HG02981 (cell line): ENCODE results near the gene MEIS1.

Source experiments
- ATAC-seq: cut with Tn5 transposase; IDR thresholded peaks from one replicate; pipeline ENCODE4 v1.9.1; 2021; ENCODE audit warnings: mild to moderate bottlenecking, moderate library complexity; ENCODE audit not compliant: unreplicated experiment

MEIS1 gene

DNA sequence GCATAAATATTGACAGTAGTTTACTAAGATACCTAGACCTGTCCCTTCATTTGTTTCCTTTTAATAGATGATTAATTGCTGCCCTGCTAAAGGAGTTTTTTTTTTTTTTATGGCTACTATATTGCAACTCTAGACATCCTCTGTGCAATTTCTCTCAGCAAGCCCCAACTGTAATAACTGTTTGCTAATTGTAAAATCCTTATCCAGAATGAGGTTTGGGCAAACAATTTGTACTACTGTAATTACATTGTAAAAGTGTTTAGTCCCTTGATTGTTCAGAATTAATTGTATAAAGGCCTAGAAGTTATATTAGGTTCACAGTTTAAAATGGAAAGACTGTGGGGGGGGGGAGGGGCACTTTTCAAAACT lies 3.7 kb upstream of the MEIS1 start:
- no peak for ATAC-seq

DNA sequence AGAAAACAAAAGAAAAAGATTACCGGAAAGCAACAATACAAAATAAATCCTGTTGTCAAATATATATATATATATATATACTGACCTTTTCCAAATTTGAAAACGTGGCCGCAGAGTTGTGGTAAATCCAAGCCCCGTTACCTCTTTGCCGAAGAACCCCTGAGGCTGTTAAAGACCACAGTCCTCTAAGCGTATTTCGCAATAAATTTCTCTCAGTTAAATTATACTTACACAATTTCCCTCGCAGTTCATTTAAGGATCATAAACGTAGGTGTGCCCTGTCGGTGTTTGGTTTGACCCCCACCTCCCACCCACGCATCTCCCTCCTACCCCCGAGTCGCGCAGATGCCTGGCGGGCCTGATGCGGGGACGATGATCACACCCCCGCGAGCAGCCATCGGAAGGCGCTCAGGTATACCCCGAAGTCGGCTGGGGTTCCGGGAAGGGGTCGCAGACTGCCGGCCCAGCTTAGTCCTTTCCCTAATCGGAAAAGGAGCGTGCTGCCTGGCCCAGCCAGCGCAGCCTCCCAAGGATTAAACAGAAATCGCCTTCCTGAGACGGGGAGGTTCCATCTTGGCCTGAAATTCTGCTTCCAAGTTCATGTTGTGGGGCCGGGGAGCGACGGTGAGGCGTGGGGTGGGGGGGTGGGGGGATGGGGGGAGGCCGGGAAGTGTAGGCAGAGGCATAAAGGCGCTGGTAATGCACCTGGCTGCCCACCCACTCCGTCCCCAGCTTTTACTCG lies 2.9 kb upstream of the MEIS1 start:
- ATAC-seq = no peak

DNA sequence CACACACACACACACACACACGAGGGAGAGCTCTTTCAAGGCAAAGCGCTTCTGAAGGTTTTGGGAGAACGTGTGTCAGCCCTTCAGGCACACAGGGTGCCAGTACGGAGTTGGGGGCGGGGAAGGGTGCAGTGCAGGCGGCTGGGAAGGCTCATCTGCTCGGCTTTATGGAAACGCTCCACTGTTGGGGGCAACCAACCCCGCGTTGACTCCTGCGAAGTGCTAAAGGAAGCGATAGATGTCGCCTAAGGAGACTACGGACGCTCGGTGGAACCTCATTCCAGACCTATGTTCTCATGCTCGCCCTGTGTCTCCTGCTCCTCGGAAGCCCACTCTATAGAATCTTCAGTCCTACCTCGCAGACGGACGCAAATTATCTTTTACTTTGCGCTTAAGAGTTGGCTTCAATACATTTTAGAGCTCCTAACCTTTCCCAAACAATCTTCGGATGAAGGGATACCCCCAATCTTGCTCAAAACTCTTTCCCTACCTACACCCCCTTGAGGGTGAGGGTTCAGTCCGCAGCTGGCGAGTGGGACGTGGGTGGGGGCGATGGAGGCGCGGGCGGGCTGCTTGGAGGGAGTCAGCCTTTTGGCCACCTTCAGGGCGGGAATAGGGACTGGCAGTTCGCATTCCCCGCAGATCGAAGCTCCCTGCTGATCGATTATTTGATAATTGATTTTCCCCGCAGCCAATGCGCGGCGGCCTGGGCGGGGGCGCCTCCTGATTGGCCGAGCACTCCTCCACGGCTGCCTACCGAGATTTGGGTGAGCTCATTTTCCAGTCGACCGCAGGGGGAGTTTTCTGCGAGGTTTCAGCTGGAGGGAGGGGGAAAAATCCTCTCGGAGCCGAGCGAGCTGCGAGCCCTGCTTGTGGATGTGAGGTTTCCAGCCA lies 1.9 kb upstream of the MEIS1 start:
- no peak for ATAC-seq

DNA sequence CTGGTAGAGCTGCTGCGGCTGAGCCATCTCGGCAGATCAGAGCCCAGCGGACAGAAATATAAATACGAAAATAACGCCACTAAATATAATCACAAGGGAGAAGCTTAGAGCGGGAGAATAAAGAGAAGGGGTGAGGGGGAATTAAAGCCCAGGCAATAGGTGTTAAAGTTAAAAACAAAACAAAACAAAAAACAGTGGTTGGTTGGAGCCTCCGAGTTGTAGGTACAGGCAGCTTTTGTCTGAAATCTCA lies 1.3 kb upstream of the MEIS1 start:
- ATAC-seq = no peak

DNA sequence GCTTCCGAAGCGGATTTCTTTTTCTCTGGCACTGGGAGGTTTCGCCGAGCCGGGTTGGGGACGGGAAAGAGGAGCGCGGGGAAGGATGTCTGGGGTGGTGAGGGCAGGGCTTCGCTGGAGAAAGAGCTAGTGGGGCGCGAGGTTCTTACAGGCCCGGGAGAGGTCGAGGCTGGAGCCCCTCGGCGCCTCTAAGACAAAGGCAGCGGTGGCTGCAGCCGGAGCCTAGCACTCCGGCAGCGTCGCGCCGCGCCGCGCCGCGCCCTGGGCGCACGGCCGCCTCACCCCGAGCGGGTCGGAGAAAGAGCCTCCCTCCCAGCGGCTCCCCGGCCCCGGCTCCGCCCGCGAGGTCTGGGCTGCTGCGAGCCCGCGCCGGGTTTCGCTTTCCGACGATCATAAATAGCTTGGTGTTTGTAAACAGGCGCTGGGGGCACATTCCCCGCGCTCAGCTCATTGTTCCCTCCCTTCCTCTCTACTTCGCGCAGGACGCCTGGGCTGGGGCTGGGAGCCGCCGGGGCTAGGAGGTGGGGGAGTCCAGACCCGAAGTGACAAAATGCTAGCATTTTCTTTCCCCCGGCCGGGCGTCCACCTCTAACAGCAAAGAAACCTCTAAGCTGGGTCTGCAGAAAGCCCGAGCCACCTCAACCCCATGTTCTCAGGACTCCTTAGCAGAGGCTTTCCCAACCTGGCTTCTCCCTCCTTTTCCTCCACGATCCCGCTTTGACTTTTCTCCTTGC lies 813 bp upstream of the MEIS1 start:
- peak; percentile 41 for ATAC-seq

DNA sequence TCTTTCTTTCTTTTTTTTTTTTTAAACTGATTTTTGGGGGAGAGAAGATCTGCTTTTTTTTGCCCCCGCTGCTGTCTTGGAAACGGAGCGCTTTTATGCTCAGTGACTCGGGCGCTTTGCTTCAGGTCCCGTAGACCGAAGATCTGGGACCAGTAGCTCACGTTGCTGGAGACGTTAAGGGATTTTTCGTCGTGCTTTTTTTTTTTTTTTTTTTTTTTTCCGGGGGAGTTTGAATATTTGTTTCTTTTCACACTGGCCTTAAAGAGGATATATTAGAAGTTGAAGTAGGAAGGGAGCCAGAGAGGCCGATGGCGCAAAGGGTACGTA lies 587 bp downstream of the MEIS1 start:
- no peak for ATAC-seq

DNA sequence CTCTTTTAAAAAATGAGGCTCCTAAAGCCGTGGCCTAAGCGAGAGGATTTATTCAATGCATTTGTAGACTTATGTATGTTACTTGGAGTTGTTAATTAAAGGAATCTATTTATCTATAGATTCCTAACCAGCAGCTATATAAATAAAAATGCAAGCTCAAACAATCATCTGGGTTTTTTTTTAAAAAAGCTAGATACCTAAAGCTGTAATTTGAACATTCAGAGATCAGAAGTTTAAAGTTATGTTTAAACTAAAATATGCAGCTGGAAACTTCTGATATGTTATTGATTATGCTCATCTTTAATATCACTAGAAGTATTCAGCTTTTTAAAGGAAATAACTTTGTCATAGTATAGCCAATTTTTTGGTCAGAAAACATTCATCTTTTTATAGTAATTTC lies 1.0 kb downstream of the MEIS1 start:
- no peak for ATAC-seq

DNA sequence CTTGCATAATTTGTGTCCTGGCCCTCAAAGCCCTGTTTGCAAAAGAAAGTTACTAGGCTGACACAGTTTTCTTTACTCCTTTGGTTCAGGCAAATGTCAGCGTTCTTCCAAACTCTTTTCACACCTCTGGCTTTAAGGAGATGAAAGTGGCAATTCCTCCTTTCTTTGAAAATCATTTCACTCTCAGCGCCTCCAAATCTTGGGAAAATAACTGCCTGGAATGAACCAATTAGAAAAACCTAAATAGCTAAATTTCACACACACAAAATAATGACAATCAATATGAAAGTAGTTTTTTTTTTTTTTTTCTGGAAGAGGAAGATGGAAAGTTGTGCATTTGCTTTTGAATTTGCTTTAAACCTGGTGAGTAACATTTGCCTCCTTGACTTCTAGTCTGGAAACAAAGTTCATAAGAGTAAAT lies 1.7 kb downstream of the MEIS1 start:
- ATAC-seq = no peak

DNA sequence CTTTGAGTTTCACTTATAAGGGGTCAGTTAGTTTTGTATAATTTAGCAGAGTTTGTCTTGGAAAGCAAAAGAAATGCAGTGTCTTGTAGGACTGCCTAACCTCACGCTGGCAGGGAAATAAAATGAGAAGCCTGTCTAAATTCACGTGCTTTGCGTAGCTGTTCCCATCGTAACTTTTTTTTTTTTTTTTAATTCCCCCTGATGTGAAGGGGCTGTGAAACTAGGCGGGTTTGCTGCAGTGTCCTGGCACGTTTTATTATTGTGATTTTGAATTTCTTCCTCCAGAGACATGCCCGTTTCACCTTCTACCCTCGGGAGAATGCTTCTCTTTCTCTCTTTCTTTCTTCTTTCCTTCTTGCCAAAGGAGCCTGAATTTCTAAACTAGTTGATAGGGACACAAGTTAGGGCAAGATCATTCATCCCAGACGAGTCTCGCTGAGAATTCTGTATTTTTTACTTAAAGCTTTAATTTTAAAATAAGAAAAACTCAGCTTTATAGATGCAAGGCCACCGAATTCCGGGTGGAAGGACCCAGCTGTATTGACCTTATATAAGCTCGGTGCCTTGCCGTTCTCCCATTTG lies 2.3 kb downstream of the MEIS1 start:
- ATAC-seq = no peak

DNA sequence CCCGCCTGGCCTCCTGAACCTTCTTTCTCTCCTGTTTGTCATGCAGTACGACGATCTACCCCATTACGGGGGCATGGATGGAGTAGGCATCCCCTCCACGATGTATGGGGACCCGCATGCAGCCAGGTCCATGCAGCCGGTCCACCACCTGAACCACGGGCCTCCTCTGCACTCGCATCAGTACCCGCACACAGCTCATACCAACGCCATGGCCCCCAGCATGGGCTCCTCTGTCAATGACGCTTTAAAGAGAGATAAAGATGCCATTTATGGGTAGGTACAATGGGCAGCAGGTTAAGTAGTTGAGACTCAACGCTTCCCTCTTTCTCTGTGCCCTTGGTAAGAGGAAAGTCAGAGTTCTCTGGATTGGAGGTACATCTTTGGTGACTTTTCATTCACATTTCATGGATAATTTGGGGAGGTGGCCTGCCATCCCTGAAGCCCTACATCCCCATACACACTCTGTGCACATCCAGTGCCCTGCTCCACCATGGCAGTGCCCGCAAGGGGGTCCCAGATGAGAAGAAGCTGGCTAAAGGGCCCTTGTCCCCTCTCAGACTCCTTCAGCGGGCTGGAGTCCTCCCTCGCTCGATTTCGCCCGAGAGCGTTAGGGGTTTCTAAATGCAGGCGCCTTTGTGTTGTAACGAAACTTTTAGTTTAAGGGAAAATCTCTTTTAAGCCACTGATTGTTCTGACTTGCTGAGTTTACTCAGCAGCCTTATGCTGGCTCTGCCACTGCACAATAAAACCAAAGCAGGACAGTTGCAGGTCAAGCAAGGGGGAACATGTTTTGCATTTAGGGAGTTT lies 3.0 kb downstream of the MEIS1 start:
- ATAC-seq = no peak

DNA sequence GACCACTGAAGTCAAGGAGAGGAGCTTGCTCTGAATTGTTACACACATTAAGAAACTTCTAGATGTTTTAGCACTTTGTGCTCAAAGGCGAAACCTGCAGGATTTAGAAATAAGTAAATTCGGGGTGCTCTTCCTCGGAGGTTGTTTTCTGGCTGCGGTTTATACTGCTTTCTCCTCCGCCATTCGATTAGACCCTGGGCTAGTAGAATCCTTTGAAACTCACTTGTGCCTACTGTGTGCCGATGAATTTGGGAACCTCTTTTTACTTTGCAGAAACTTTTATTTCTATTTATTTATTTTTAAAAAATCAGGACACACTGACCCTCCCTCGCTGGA lies 3.5 kb downstream of the MEIS1 start:
- no peak for ATAC-seq

DNA sequence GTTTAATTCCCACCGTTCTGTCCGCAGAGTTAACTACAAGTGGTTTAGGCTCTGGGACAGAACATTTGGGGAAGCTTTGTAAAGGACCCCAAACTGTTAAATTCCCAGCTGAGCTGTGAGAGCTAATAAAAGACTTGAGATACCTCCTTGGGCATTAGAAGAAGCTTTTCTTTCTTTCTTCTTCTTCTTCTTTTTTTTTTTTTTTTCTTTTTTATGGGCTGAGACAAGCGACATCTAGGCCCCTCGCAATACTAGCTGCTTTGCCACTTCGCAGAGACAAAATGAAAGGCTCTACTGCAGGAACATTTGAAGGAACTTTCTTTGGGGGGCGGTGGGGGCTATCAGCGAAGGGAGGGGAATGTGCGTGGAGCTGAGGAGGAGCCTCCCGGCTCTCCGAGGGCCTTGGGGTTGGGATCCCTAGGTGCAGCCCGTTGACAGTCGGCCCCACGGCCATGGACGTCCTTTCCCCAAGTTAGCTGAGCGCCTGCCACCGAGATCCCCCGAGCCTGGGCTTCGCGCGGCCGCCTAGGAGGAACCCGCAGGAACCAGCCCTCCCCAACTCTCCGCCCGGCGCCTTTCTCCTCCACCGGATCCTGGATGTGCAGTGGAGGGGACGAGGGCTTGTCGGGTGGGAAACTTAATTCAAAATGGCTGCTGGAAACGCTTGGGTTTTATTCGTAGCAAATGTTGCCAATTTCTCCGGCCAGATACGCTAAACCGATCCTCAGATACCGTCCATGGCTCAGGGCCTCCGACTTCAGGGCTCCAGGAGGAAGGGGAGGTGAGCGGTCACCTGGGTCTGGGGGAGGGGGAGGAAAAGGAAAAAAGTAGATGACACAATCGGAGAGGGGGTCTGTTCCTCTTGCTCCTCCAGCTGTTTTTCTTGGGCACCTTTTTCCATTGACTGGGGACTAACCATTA lies 4.2 kb downstream of the MEIS1 start:
- ATAC-seq = no peak

DNA sequence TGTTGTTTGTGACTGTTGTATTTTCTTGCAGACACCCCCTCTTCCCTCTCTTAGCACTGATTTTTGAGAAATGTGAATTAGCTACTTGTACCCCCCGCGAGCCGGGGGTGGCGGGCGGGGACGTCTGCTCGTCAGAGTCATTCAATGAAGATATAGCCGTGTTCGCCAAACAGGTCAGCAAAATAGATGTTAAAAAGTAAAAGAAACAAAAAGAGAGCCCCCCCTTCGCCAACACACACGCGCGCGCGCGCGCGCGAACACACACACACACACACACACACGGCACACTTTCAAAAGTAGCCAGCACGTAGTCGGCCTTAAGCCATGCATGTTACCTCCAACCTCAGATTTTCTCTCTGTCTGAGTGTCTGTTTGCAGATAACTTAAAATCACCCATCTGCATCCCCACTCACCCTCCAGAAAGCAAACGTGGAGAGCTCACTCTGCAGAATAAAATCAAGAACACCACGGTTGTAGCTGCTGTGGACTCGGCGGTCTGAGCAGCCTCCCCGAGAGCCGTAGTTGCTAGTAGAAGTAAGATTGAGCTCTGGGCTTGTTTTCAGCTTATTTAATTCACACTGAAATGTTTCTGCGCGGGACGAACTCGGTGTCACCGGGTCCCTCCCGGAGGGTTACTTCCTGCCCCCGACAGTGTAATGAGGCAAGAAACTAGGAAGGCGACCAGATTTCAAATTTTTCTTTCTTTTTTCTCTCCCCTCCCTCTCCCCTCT lies 5.1 kb downstream of the MEIS1 start:
- no peak for ATAC-seq

DNA sequence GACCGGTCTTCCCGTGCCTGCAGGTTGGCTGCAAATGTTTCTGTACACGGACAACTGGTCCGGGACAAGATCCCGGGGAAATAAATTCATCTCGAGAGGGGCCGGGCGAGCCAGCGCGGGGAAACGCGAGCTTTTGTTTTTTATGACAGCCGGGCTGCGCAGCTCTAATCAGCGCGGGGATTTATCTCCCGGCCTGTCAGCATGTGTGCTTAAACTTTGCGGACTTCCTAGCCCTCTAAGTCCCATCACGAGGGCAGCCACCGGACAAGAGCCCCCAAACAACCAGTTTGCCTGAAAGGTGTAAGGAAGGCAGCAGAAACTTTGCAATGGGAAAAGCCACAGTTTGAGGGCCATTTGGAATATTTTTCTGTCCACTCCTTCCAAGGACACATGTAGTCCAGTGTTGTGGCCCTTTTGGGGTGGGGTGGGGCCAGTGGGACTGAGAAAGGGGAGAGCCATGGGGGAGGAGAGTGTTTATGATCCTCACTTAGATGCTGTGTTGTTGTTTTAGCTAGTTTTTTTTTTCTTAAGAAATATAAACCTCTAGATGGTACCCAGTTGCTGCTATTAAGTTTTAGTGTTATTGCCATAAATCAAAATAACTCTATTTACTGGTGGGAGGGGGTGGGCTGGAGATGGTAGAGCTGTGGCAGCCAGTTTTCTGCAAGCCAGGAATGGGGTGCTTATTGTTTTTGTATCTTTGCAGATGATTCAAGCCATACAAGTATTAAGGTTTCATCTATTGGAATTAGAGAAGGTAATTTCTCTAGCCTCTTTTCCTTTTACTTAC lies 6.0 kb downstream of the MEIS1 start:
- no peak for ATAC-seq

DNA sequence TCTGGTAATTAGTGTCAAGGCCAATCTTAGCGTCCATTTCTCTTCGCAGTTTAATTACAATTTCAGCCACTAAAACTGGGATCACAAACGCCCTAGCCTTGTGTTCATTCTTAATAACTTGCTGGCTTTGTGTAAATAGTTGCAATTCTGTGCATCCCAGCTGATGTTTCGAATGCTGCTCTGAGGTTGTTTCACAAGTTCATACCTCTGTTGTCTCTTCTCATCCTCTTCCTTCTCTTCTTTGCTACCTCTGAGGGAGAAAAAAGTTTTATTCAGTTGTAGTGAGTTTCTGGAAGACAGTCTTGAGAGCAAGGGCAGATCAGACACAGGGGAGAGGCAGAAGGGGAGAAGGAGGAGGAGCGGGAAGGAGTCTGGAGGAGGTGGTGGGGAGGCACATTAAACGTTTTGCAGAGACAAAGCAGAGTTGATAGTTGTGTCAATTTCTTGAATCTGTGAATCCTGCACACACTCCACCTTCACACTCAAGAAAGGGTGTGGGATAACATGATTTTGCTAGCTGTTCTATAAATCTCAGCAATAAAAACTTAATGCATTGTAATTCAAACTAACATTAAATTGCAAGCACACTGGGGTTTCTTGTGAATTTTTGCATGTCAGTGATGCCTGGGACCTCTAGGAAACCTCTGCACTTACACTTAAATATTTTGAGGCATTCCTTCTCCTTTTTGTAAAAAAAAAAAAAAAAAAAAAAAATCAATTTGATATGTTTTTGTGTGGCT lies 6.8 kb downstream of the MEIS1 start:
- no peak for ATAC-seq

DNA sequence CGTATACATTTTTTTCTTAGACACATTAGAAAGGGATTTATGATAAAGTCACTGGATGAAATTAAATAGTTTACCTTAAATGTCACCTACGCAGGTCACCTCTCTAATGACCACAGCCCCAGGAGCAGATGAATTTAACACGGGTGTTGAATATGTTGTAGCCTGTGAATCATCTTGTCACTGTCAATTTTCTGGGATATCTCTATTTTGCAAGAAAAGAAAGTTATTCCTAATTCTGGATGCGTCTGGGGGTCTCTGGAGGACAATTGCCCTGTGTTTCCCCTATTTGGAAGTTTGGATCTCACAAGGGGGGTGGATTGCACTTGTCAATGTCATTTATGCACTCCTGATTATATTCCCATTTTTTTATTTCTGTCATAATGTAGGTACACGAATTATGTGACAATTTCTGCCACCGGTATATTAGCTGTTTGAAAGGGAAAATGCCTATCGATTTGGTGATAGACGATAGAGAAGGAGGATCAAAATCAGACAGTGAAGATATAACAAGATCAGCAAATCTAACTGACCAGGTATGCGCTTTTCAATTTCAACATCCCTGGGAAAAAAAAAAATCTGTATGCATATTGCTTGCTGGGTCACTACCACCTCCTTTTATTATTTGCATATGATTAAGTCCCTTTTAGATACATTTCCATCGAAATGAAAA lies 7.7 kb downstream of the MEIS1 start:
- ATAC-seq = no peak
